H1 (cell line): ENCODE data around the gene TMEM181. TPM values are rescaled to one million over a fixed set of nuclear protein-coding genes. Genes with fewer than 3 reads are reported as not detected.

Experiments used
- CTCF ChIA-PET: fragments of 300-600 bp; sonication (Branson Sonifier 250); formaldehyde crosslinking; loops from one replicate; lab custom pipeline; 2021; ENCODE audit not compliant: partially characterized antibody; lab: Charles Lee
- POLR2A ChIA-PET: fragments of 300-600 bp; sonication (Branson Sonifier 250); formaldehyde crosslinking; loops from one replicate; lab custom pipeline; 2021; ENCODE audit warnings: inconsistent platforms; ENCODE audit not compliant: partially characterized antibody; lab: Charles Lee
- DNase-seq, 2 experiments: peaks; one replicate each; pipeline versions ENCODE4 v3.0.0 to v3.0.0-alpha.2; 2010 to 2022; ENCODE audit warnings: low spot score in 2 of 2, low read depth in 1 of 2, mixed read lengths in 1 of 2
- FAIRE-seq: peaks from 2 replicates; lab custom pipeline; 2011; peaks lifted over from hg19 to GRCh38; lab: Jason Lieb, UNC
- H2AFZ ChIP-seq: 2 replicates; pipeline ENCODE4 v1.8.1; 2012; ENCODE audit warnings: low read length, inconsistent platforms
- H2AK5ac ChIP-seq: 2 replicates; pipeline ENCODE4 v1.6.1; 2013; ENCODE audit warnings: low read depth, low read length
- H2BK120ac ChIP-seq: replicated peaks from 2 replicates; pipeline ENCODE3; 2013; ENCODE audit warnings: low read depth, low read length, inconsistent platforms
- H2BK12ac ChIP-seq: 2 replicates; pipeline ENCODE4 v1.6.1; 2013; ENCODE audit warnings: low read depth, low read length
- H2BK15ac ChIP-seq: 2 replicates; pipeline ENCODE4 v1.6.1; 2013; ENCODE audit warnings: low read length
- H2BK20ac ChIP-seq: 2 replicates; pipeline ENCODE4 v1.6.1; 2013; ENCODE audit warnings: low read length
- H2BK5ac ChIP-seq: 2 replicates; pipeline ENCODE4 v1.6.1; 2013; ENCODE audit warnings: low read depth, low read length
- H3K14ac ChIP-seq: 2 replicates; pipeline ENCODE4 v1.6.1; 2013; ENCODE audit warnings: inconsistent platforms; ENCODE audit not compliant: insufficient read length
- H3K18ac ChIP-seq: 2 replicates; pipeline ENCODE4 v1.6.1; 2013; ENCODE audit warnings: low read length; ENCODE audit errors: extremely low read depth
- H3K23ac ChIP-seq: 2 replicates; pipeline ENCODE4 v1.6.1; 2013; ENCODE audit warnings: inconsistent platforms; ENCODE audit not compliant: insufficient read length
- H3K23me2 ChIP-seq: 2 replicates; pipeline ENCODE4 v1.6.1; 2013; ENCODE audit warnings: low read depth, low read length
- H3K27ac ChIP-seq: 2 replicates; pipeline ENCODE4 v1.6.1; 2011; ENCODE audit warnings: low read depth, low read length, inconsistent platforms
- H3K27me3 ChIP-seq, 4 experiments: replicated peaks in 1 of 4; 1 replicate in 1 of 4; 2 replicates in 3 of 4; pipeline versions ENCODE4 v1.6.1 to v1.8.1; 2011 to 2013; ENCODE audit warnings: low read length in 3 of 4, mild to moderate bottlenecking in 3 of 4, inconsistent platforms in 2 of 4, mixed read lengths in 2 of 4, moderate library complexity in 1 of 4; ENCODE audit not compliant: control insufficient read depth in 3 of 4, insufficient read depth in 3 of 4; ENCODE audit errors: extremely low read depth in 1 of 4
- H3K36me3 ChIP-seq, 4 experiments: 2 replicates each; pipeline versions ENCODE4 v1.6.1 to v1.8.1; 2011 to 2013; ENCODE audit warnings: mild to moderate bottlenecking in 4 of 4, low read length in 3 of 4, moderate library complexity in 2 of 4, control low read depth in 1 of 4, inconsistent platforms in 1 of 4; ENCODE audit not compliant: insufficient read depth in 4 of 4, control insufficient read depth in 2 of 4
- H3K4ac ChIP-seq: replicated peaks from 2 replicates; pipeline ENCODE3; 2013; ENCODE audit warnings: low read length, low read depth, mixed read lengths, inconsistent platforms; ENCODE audit not compliant: insufficient read length
- H3K4me1 ChIP-seq, 4 experiments: replicated peaks in 1 of 4; 1 replicate in 1 of 4; 2 replicates in 3 of 4; pipeline versions ENCODE4 v1.6.1 to v1.8.1; 2011 to 2013; ENCODE audit warnings: low read length in 3 of 4, inconsistent platforms in 2 of 4, mixed read lengths in 1 of 4; ENCODE audit not compliant: insufficient read depth in 4 of 4, control insufficient read depth in 3 of 4
- H3K4me2 ChIP-seq, 2 experiments: 2 replicates each; pipeline versions ENCODE4 v1.6.1 to v1.8.1; 2011 to 2013; ENCODE audit warnings: low read depth in 2 of 2, low read length in 2 of 2, control low read depth in 1 of 2, inconsistent platforms in 1 of 2, mild to moderate bottlenecking in 1 of 2; ENCODE audit not compliant: insufficient read depth in 1 of 2
- H3K4me3 ChIP-seq, 4 experiments: fragments of 200-600, 300-600 bp in 1 of 4; sonication (generic), shearing (Covaris generic), sonication (Bioruptor Twin) in 1 of 4; 2 replicates each; pipeline versions ENCODE4 v1.5.1 to v1.8.1; 2011 to 2016; ENCODE audit warnings: low read length in 4 of 4, low read depth in 3 of 4, control low read depth in 2 of 4, inconsistent platforms in 2 of 4, mild to moderate bottlenecking in 2 of 4, mixed read lengths in 1 of 4, moderate library complexity in 1 of 4; ENCODE audit not compliant: insufficient read depth in 2 of 4; ENCODE audit errors: extremely low read depth in 1 of 4
- H3K56ac ChIP-seq: replicated peaks from 2 replicates; pipeline ENCODE3; 2013; ENCODE audit warnings: low read depth, mild to moderate bottlenecking, mixed read lengths, low read length, inconsistent platforms; ENCODE audit not compliant: insufficient read length
- H3K79me1 ChIP-seq: 2 replicates; pipeline ENCODE4 v1.6.1; 2013; ENCODE audit warnings: low read depth, low read length, control low read depth
- H3K79me2 ChIP-seq, 2 experiments: 2 replicates each; pipeline versions ENCODE4 v1.6.1 to v1.8.1; 2012 to 2013; ENCODE audit warnings: low read length in 2 of 2, mild to moderate bottlenecking in 2 of 2, inconsistent platforms in 1 of 2; ENCODE audit not compliant: insufficient read depth in 2 of 2, control insufficient read depth in 1 of 2
- H3K9ac ChIP-seq, 4 experiments: replicated peaks in 1 of 4; 1 replicate in 1 of 4; 2 replicates in 3 of 4; pipeline versions ENCODE4 v1.6.1 to v1.8.1; 2011 to 2013; ENCODE audit warnings: low read depth in 3 of 4, low read length in 3 of 4, control low read depth in 2 of 4, mild to moderate bottlenecking in 2 of 4, moderate library complexity in 2 of 4, inconsistent platforms in 1 of 4; ENCODE audit errors: extremely low read depth in 1 of 4
- H3K9me3 ChIP-seq, 2 experiments: 2 replicates each; pipeline versions ENCODE4 v1.6.1 to v1.8.1; 2012 to 2013; ENCODE audit warnings: mild to moderate bottlenecking in 2 of 2, moderate library complexity in 2 of 2, control low read depth in 1 of 2, inconsistent platforms in 1 of 2, low read depth in 1 of 2, low read length in 1 of 2, mixed read lengths in 1 of 2; ENCODE audit not compliant: insufficient read depth in 2 of 2
- H4K20me1 ChIP-seq, 2 experiments: replicated peaks in 1 of 2; 2 replicates each; pipeline versions ENCODE3 to v1.8.1; 2011 to 2013; ENCODE audit warnings: inconsistent platforms in 2 of 2, low read length in 2 of 2, mild to moderate bottlenecking in 1 of 2; ENCODE audit not compliant: insufficient read depth in 2 of 2, control insufficient read depth in 1 of 2
- H4K5ac ChIP-seq: 2 replicates; pipeline ENCODE4 v1.6.1; 2013; ENCODE audit warnings: low read length, low read depth, mixed read lengths, inconsistent platforms; ENCODE audit not compliant: insufficient read length
- H4K8ac ChIP-seq: 2 replicates; pipeline ENCODE4 v1.8.0; 2013; ENCODE audit warnings: mild to moderate bottlenecking, moderate library complexity, low read length, inconsistent platforms; ENCODE audit not compliant: insufficient read depth; ENCODE audit errors: extremely low read depth
- H4K91ac ChIP-seq: replicated peaks from 2 replicates; pipeline ENCODE3; 2013; ENCODE audit warnings: low read length, mixed read lengths, inconsistent platforms; ENCODE audit not compliant: insufficient read length
- RNF2 ChIP-seq: fragments of 200-900, 300-1000 bp; sonication (generic); IDR thresholded peaks from 2 replicates; pipeline ENCODE4 v1.7.1; 2016; ENCODE audit warnings: borderline replicate concordance, low read depth, mild to moderate bottlenecking, antibody characterized with exemption, low read length; ENCODE audit not compliant: poor library complexity, severe bottlenecking; ENCODE audit errors: missing control alignments
- WGBS, 2 experiments: shearing (Covaris generic) in 1 of 2; methylation state at CpG; one replicate each; pipeline versions ENCODE4 v1.1.6 to v1.1.7; 2013 to 2015; ENCODE audit warnings: low lambda C conversion rate in 2 of 2, mixed read lengths in 2 of 2, inconsistent platforms in 1 of 2, low coverage in 1 of 2, missing lambda C conversion rate in 1 of 2; ENCODE audit not compliant: insufficient replicate concordance in 2 of 2, insufficient coverage in 1 of 2, insufficient read length in 1 of 2; ENCODE audit errors: extremely low coverage in 1 of 2, missing lambda C conversion rate in 1 of 2; 5-methylcytosine and 5-hydroxymethylcytosine counted together
- polyA plus RNA-seq, 7 experiments: library from polyadenylated mRNA; depleted of rRNA in 3 of 7; stranded (reverse) in 5 of 7; unstranded in 2 of 7; fragments of >200 nt in 5 of 7; fragments of 200-250 nt in 2 of 7; gene quantifications; 1 replicate in 5 of 7; 2 replicates in 1 of 7; 4 replicates in 1 of 7; pipeline versions ENCODE4 v1.2.1 to v1.2.3, GENCODE V29; 2011 to 2013; ENCODE audit warnings: missing spikeins in 2 of 7, mixed read lengths in 2 of 7
- total RNA-seq: library from RNA; stranded (reverse); fragmentation: NEBNext Ultra II Directional; extraction: Animal tissue kit (Norgen Biotek cat#: 25700); gene quantifications from 2 replicates; pipeline ENCODE4 v1.2.1, GENCODE V29; 2021

Gene TMEM181
- total and polyA plus RNA-seq, 2 of the 8 experiments (the other 6 are each of a cell fraction or from before 2014, with no cell fraction given): 8.6 to 19.0 TPM

DNA sequence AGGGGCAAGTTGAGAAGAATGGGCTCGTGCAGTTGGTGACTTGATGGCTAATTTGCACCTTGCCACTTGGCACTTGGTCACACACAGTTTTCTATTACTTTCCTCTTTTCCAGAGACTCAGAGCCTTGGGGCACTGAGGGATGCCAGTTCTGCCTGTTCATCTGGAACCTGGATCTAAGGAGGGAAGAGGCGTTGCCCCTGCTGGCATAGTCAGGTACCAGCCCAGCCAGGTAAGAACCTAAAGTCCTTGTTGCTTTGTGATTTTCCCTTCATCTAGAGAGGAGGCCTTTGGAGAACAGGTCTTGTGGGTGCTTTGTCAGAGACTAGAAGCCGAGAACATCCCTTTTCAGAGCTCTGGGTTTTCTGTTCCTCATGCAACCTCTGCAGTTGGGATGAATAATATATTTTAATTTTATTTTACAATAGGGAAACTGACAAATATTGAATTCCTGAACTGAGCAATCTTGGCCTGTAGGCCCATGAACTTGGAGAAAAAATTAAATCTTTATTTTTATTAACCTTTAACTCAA is 101.3 kb downstream of the TMEM181 start:
- Histone ChIP-seq H3K79me1 (no peaks in the 10 kb centered on the region), H3K23ac (no peak overlapping the region), H4K20me1 (no peaks in the 10 kb centered on the region), H4K5ac (no peak overlapping the region), H4K8ac (no peak overlapping the region), H2BK20ac (no peak overlapping the region), H3K18ac (no peak overlapping the region), H2AK5ac (no peak overlapping the region), H3K4me3 (no peak overlapping the region), H3K4me1 (peaks cover 0 to 8% (median 4%) of the 10 kb centered on the region in 4 experiments; a peak in 4 of 7 replicates), H3K56ac (no peak overlapping the region), H3K27me3 (no peaks in the 10 kb centered on the region; a peak in 1 of 7 replicates), H3K9me3 (no peaks in the 10 kb centered on the region), H3K14ac (no peak overlapping the region), H2BK120ac (no peak overlapping the region), H4K91ac (no peak overlapping the region), H3K9ac (no peak overlapping the region), H3K4ac (no peak overlapping the region), H2BK15ac (no peak overlapping the region), H3K36me3 (no peaks in the 10 kb centered on the region), H3K27ac (no peak overlapping the region), H3K79me2 (no peaks in the 10 kb centered on the region), H2AFZ (no peak overlapping the region), H2BK12ac (no peak overlapping the region), H2BK5ac (no peak overlapping the region), H3K4me2 (no peak overlapping the region), H3K23me2 (no peaks in the 10 kb centered on the region)
- DNase-seq: no peak
- WGBS, 2 experiments: 91% methylated on average over 3 of the region's 3 CpGs; no CpG with 5 or more reads in 1 of the 2 experiments
- ChIA-PET POLR2A (interaction anchor here (2.1 kb wide), 1 partner anchor 17 kb away, joined by 8 read pairs; the partner anchor contains the start of gene DYNLT1), CTCF (interaction anchor here (0.9 to 7.3 kb wide), 16 partner anchors 8 to 455 kb away, joined by 3 to 104 read pairs (median 8); partner anchors contain the start of genes DYNLT1 and SYTL3)
- no peak for FAIRE-seq
- no peak for TF ChIP-seq RNF2
